Activated naive CD4-positive, alpha-beta T cell treated with Interleukin-2 at 50 U/mL for 16 hours (primary cell): Measurements from ENCODE around the gene ZCCHC14.
A peak's percentile ranks its signal among the peaks of the same experiment; 100 is the strongest.

ENCODE experiments used
- DNase-seq: peaks from one replicate; pipeline ENCODE4 v3.0.0-alpha.2; 2020

The ZCCHC14 gene

DNA sequence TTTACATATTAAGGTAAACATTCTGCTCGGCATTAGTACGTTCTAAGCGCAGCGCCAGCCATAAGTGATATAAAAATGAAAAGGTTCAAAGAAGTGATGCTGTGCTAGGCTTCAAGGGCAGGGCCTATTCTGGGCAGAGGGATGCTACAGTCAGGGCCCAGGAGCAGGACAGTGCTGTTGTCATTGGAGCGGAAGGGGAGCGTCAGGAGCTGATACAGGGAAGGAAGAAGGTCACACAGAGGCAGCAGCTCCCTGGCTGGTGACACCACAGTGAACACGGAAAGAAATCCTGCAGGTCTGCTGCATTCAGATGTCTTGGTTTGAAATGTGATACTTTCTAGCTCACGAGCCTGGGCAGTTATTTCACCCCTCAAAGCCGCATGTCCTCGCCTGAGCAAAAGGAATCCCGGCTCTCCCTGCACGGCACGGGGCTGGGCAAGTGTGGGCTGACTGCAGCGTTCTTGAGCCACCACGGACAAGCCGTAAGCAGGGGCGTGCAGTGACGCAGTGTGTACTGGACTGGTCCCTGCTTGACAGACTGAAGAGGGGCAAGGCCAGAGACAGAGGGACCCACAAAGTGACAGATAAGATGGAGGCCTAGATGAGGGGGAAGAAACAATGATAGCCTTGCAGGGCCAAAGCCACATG is 41.1 kb downstream of the ZCCHC14 start:
- DNase-seq: no peak

DNA sequence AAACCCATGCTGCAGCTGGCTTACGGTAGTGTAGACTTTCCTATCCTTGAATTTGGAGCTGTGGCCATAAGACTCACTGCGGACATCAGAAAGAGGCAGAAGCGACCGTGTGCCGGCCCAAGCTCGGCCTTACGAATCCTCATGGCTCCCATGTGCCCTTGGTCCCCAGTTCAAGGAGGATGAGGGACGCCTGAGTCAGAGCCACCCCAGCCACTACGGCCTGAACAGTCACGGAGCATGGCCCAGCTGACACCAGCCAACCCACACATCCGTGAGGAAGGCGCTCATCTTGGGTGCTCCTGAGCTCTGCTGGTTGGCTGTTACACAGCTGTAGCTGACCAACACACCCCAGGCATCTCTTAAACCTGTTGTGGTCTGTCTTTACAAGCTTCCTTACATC is 44.0 kb downstream of the ZCCHC14 start:
- no peak for DNase-seq

DNA sequence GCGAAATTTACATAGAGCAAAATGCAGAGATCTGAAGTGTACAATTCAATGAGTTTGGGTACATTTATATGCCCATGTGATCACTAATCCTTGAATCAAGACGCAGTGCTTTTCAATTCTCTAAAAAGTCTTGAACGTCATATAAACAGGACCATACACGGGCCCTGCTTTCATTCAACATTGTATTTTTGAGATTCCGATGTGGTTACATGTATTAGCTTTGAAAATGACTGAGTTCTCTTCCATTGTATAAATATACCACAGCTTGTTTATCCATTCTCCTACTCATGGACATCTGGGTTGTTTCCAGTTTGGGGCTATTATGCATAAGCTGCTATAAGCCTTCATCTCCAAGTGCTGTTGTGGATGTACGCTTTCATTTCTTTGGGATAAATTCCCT is 45.5 kb downstream of the ZCCHC14 start:
- no peak for DNase-seq

DNA sequence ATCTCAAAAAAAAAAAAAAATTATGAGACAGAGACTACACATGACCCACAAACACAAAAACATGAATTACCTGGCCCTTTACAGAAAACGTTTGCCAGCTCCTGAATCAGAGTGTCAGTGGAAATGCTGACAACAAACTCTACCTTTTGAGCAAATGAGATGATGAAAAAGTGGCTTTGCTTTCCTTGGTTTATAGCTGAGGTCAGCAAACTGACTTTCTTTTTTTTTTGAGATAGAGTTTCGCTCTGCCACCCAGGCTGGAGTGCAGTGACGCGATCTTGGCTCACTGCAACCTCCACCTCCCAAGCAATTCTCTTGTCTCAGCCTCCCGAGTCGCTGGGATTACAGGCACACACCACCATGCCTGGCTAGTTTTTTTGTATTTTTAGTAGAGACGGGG is 46.3 kb downstream of the ZCCHC14 start:
- DNase-seq: no peak

DNA sequence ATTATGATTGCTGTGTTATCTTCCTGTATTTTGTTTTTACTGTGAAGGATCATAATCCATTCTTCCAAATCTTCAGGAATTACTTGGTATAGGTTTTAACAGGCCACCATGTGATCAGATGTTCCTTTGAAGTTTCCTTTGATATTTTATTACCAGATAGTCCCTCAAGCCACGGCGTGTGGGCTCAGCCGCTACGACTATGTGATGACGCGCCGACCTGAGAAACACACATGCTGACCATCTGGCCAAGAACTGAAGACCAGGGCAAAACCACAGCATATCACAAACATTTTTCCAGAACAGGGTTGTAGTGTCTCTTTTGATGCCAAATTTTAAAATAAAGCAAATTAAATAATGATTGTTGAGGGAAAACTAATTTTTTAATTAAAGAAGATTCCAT is 47.3 kb downstream of the ZCCHC14 start:
- no peak for DNase-seq

DNA sequence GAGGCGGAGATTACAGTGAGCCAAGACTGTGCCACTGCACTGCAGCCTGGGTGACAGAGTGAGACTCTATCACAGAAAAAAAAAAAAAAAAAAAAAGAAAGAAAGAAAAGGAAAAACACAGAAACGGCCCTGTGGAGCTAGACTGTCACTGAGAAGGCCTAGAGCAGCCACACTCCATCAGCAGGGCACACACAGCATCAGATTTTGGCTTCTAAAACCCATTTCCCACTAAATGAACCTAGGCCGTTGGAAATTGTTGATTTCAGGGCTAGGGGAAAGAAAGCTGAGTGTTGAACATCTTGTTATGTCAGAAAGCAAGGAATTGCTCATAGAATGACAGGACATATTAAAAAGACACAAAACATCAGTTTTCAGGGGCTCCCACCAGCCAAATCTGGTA is 48.9 kb downstream of the ZCCHC14 start:
- DNase-seq: no peak

DNA sequence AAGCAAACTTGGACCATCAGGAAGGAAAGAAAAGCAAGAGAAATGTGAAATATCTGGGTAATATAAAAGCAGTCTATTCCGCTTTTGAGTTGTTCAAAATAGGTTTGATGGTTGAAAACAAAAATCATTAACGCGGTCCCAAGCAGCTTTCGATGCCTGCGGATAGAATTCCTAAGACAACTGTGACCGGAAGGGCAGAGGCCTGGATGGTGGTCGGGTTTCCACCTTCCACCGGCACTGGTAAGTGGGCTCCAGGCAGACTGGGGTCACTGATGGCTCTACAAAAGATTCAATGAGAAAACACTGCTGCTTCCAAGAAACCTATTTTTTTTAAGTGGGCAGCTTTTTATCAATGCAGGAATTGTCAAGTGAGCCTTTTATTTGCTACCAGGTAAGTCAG is 49.8 kb downstream of the ZCCHC14 start:
- no peak for DNase-seq

DNA sequence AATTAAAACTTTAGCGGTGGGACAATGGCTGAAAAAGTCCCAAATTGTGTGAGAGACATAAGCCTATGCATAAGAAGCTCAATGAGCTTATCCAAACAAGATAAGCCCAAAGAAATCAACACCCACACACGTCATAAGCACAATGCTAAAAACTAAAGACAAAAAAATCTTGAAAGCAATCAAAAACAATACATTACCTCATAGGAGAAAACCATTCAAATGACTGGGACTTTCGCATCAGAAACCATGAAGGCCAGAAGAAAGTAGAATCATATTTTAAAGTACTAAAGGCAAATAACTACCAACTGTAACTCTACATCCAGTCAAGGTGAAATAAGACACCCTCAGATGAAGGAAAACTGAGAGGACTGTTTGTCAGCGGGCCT is 50.2 kb downstream of the ZCCHC14 start:
- DNase-seq: no peak

DNA sequence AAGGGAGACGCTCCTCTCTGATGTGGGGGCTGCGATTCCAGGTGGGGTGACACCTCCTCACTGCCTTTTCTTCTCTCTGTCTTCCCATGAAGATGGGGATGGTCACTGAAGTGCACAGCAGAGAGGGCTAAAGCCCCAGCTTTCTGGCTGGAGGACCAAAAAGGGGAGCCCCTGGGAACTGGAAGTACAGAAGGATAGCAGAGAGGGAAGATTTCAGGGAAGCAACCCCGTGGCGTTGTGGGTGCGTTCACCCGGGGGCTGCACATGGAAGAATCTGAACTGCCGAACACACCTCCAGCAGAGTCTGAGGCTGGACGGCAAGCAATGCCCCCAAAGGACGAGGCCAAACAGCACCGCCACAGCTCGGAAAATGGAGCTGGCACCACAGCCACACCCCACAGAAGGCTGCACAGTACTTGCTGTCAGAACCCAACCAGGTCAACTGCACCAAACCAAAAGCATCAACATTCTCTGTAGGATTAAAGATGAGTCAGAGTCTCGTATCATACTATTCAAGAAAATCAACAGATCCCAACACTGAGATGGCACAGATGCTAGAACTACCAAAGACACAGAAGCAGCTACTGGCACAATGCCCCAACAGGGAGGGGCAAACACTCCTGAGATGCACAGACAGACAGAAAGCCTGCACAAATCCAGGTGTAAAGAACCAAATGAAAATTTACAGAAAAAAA is 50.8 kb downstream of the ZCCHC14 start:
- DNase-seq: no peak

DNA sequence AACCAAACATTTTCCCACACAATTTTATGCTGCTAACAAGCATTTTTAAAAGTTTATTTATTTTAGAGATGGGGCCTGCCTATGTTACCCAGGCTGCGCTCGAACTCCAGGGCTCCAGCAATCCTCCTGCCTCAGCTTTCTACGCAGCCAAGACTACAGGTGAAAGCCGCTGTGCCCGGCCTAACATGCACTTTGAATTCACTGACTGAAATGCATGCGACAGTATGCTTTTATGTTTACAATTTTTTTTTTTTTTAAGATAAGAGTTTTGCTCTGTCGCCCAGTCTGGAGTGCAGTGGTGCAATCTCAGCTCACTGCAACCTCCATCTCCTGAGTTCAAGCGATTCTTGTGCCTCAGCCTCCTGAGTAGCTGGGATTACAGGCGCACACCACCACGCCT is 52.9 kb downstream of the ZCCHC14 start:
- DNase-seq: no peak

DNA sequence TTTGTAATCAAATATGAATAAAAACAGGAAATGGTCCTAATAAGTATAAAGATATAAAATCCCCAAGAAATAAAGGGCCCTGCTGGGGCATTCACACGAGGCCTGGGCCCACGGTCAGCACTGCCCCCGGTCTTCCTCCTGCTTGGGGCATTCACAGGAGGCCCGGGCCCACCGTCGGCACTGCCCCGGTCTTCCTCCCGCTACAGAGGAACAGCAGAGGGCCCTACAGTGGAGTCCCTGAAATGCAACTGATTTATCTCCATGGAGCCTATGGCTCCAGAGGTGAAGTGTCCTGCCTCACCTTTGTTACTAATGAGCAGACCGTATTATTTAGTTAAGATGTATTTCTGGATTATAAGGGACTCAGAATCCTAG is 54.2 kb downstream of the ZCCHC14 start:
- DNase-seq: no peak

DNA sequence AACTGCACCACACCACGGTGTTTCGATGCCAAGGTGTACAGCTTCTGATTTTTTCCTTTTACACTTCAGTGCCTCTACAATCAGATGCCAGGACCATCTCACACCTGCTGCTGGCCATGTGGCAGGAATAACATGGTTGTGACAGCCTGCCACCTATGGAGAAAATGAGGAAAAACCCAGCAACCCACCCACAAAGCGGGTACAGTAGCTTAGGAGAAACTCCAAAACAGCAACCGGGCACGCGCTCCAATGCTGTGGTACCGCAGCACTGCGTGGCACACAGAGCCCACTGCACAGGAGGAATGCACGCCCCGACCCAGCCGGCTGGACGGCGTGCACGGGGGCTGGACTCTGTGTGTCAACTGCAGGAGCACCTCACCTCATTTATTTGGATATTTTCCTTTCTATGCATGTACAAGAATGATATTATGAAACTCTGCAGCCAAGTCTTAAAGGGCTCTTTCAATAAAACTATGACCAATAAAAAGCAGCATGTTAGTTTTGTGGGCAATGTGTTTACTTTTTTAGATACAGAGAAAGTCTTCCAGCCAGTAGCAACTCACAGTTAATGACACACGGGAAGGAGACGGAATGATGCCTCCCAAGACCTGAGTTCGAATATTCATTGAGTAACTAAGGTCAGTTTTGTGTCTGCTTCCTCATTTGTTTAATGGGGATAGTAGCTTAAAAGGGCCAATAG is 54.8 kb downstream of the ZCCHC14 start:
- no peak for DNase-seq

DNA sequence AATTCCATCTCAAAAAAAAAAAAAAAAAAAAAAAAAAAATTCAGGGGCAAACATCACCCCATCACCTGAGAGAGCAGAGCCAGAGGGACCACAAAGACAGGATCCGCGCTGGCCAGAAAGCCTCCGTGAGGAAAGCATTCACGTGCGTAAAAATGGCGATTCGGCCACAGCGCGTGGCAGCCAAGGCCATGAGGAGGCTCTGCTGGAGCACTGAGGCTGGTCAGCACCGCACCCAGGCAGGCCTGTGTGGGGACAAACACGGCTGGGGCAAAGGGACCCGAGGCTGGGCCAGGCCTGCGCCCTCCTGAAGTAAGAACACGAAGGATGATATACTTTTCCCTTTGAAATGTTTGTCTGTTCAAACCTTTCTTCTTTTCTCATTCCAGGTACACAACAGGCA is 55.5 kb downstream of the ZCCHC14 start:
- DNase-seq: no peak

DNA sequence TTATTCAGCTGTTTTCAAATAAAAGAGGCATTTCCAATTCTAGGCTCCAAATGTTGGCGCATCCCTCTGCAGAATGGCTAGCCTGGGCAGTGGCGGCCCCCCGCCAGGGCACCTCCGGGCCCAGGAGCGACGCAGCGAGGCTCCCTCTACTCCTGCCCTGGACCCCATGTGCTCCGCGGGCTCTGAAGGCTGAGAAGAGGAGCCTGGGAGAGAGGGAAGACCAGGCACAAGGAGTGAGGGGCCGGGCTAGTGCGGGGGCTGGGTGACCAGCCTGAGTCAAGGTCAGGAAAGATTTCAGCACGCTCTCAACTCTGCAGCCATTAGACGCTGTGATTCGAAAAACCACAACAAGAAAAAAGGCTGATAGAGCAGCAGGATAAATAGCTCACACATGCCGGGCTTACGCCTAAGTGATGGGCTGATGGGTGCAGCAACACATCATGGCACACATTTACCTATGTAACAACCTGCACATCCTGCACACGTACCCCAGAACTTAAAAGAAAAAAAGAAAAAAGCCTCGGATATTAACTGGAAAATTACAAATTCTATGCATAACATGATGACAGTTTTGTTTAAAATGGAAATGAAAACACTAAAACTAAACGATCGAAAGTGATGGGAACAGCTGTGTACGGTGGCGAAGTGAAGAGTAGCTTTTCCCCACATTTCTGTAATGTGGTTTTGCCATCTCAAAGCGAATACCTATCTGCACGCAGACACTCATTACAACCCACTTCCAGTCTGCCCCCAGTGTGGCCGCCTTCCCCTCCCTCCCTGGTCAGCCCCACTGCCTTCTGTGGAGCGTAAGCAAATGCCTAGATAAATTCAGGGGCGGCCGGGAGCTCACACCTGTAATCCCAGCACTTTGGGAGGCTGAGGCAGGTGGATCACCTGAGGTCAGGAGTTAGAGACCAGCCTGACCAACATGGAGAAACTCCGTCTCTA is 56.3 kb downstream of the ZCCHC14 start:
- DNase-seq: peak; percentile 39

DNA sequence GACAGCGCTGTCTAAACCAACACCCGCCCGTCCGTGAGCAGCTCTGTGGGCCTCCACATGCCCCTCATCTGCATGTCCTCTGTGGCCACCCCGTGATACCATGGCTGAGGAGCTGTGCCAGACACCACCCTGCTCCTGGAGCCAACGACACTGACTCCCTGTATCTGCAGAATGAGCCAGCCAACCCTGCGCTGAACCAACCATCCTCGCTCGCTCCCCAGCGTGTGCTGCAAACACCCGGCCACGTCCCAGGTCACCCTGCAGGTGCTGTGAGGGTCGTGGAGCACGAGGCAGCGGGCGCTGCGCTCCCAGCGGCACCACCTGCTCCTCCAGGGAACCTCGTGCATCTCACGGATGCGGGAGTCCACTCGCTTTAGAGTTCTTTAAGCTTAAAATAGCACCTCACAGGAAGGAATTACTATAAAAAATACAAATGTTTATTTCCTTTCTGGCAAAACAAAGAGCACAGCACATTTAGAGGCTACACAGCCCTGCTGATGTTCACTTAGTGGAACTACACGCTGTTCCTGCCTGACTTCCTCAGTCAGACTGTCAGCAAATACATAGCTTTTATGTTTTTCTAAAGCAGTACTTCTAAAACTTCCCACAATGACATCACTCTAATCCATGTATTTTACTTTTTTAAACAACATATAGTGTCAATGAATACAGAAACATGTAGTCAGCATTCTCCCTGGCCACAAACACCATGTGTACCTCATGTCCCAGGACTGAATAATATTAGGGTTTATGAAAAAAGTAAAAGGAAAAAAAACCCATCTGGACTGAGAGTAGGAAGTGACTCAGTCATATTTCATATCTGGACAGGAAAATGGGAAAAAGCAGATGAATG is 57.2 kb downstream of the ZCCHC14 start:
- no peak for DNase-seq

DNA sequence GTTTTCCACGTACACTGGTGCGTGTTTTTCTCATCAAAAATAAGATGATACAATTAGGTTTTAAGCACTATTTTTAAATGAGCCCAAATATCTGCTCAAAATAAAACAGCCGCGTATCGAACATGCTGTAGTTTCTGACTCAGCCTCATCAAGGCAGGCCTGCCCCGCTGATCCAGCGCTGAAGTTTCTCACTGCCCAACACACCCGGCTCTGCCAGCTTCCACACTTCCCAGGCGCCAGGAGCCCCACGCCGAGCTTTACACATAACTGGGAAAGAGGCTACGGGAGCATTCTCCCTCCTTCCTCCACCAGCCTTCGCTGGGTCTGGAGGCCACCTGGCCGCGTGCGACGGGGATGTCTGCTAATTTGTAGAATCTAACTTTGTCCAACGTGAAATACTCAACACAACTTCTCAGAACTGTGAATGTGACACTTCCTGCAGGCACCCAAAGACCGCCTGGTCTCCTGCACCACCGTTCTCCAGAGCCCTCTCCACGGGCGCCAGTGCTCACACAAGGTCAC is 58.6 kb downstream of the ZCCHC14 start:
- no peak for DNase-seq

DNA sequence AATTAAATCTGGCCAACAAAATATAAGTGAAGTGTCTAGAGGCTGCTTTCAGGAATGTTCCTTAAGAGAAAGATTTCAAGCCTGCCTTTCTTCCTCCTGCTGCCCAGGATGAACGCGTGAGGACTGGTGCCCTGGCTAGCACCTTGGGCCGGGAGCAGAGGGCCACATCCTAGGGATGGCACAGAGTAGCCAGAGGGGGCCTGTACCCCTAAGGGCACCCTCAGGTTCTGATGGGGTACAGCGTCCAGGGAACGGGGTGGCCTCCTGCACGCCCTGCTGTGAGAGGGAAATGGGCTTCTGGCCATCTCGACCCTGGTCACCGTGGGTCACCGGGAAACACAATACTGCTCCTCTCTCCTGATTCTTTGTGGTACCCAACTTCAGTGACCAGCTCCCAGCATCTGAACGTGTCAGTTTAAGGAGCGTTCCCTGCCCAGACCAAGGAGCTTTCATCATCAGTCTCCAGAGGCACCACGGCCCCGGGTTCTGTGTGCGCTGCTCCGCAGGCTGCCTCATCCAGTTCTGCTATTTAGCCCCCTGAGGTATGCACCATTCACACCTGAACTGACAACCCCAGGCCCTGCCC is 60.4 kb downstream of the ZCCHC14 start:
- DNase-seq: no peak

DNA sequence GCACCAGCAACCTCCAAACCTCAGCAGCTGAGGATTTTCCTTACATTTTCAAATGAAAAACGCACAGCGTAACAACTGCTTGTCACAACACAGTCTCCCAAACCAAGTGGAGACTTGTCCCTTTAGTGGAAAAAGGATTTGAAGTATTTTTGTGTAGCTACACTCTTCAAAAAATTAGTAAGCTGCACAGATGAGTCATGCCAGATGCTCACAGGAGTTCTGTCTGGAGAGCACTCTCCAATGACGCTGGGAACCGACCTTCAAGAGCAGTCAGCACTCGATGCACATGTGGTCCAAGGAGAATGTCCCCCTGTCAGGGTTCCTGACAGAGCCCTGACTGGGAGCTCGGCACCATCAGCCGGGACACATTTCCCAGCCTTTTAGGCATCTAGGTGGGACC is 60.9 kb downstream of the ZCCHC14 start:
- no peak for DNase-seq

DNA sequence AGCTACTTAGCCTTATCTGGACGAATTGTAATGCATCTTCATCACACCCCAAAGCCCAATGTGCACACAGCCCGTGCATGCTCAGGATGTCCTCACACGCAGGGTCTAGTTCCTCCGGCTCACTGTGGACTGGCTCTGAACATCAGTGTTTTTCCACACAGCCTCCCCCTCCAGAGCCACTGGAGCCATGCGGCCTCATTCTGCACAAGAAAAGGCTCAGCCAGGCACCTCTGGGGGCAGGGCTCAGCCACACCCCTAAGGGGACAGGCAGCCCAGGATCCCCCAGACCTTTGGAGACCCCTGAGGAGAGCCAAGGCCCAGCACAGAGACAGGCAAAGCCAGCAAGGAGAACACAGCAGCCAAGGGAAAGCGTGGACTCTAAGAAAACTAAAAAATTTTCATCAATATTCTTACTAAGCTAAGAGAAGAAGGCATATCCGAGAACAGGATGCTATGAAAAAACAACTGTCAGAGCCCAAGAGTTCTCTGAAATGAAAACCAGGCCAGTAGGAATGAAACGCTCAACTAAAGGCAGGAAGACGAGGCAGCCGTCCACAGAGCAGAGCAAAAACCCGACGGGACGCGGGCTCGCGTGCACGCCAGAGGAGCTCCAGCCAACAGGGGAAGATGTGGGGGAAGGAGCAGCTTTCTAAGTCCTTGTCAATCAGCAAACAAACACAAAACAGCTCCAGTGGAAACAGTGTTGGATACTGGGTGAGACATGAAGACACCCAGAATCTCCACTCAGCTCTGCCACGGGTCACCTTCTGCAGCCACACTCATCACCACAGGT is 66.2 kb downstream of the ZCCHC14 start:
- no peak for DNase-seq

DNA sequence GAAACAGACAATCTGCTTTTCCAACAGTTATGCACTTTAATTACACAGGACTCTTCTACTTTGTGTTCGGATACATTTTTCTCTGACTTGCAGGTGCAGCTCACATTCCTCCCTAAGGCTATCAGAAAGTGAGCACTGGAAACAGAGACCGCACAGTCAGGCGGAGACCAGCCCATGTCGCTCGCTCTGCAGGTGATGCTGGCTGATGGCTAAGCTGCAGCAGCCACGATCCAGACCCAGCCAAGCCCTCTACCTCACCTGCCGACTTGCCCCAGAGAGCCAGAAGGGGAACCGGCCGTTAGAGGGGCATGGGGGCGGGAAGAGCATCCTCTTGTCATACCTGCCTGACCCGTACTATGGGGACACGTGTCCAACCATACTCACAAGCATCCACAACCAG is 66.9 kb downstream of the ZCCHC14 start:
- no peak for DNase-seq

DNA sequence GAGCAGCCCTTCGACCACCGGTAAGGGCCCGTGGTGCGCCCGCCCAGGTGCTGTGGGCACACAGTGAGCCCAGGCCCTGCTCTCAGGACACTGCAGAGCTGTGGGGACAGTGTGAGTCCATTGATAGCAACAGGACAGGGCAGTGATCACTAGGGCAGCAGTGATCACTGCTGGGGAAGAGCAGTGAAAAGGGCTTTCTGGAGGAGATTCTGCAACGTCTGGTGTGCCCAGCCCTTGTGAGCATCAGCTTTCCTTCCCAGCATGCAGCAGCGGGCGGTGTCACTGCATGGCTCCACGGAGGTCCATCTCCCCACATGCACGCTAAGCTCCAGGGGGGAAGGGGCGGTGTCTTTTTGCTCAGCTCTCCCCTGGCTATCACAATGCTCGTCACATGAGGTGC is 68.6 kb downstream of the ZCCHC14 start:
- no peak for DNase-seq
